CD8-positive, alpha-beta memory T cell (primary cell): ENCODE data around the gene AREG. TPM values are rescaled to one million over a fixed set of nuclear protein-coding genes. Genes with fewer than 3 reads are reported as not detected.

Experiments used
- CTCF ChIA-PET: fragments of 350-600 bp; sonication (Branson Sonifier 250); formaldehyde crosslinking; loops from one replicate; lab custom pipeline; 2021; ENCODE audit warnings: antibody characterized with exemption; lab: Charles Lee
- POLR2A ChIA-PET: fragments of 350-600 bp; sonication (Branson Sonifier 250); formaldehyde crosslinking; loops from one replicate; lab custom pipeline; 2021; ENCODE audit warnings: antibody characterized with exemption; lab: Charles Lee
- DNase-seq, 5 donors: peaks; one replicate each; pipeline versions ENCODE4 v3.0.0 to v3.0.0-alpha.2; 2020 to 2022; ENCODE audit warnings: mixed read lengths in 1 of 5
- H3K27ac ChIP-seq: one replicate; pipeline ENCODE4 v1.7.0; 2013; ENCODE audit warnings: low read depth, mild to moderate bottlenecking, low read length, moderate library complexity
- H3K27me3 ChIP-seq: 2 replicates; pipeline ENCODE4 v1.7.0; 2013; ENCODE audit warnings: low read length, mild to moderate bottlenecking; ENCODE audit not compliant: insufficient read depth, poor library complexity, severe bottlenecking
- H3K36me3 ChIP-seq: 2 replicates; pipeline ENCODE4 v1.7.0; 2013; ENCODE audit warnings: mild to moderate bottlenecking, low read length, moderate library complexity; ENCODE audit not compliant: insufficient read depth
- H3K4me1 ChIP-seq: 2 replicates; pipeline ENCODE4 v1.7.0; 2013; ENCODE audit warnings: mild to moderate bottlenecking, low read length, moderate library complexity; ENCODE audit not compliant: insufficient read depth
- H3K4me3 ChIP-seq: 2 replicates; pipeline ENCODE4 v1.7.0; 2013; ENCODE audit warnings: mild to moderate bottlenecking, low read length
- H3K9me3 ChIP-seq: 2 replicates; pipeline ENCODE4 v1.7.0; 2013; ENCODE audit warnings: mild to moderate bottlenecking, low read length
- H3K27ac Mint-ChIP-seq, 8 donors: one replicate each; pipeline ENCODE4 v1.8.0; 2020 to 2021; ENCODE audit warnings: mixed read lengths in 8 of 8, mild to moderate bottlenecking in 6 of 8, inconsistent platforms in 3 of 8, moderate library complexity in 3 of 8
- H3K27me3 Mint-ChIP-seq, 2 donors: one replicate each; pipeline ENCODE4 v1.8.0; 2020 to 2021; ENCODE audit warnings: mixed read lengths in 2 of 2, mild to moderate bottlenecking in 1 of 2, moderate library complexity in 1 of 2
- H3K36me3 Mint-ChIP-seq, 3 donors: one replicate each; pipeline ENCODE4 v1.8.0; 2020 to 2021; ENCODE audit warnings: mixed read lengths in 3 of 3, inconsistent platforms in 1 of 3, mild to moderate bottlenecking in 1 of 3
- H3K4me1 Mint-ChIP-seq, 3 donors: one replicate each; pipeline ENCODE4 v1.8.0; 2020 to 2021; ENCODE audit warnings: mixed read lengths in 3 of 3, inconsistent platforms in 1 of 3, mild to moderate bottlenecking in 1 of 3
- H3K4me3 Mint-ChIP-seq, 7 donors: one replicate each; pipeline ENCODE4 v1.8.0; 2020 to 2021; ENCODE audit warnings: mixed read lengths in 7 of 7, mild to moderate bottlenecking in 6 of 7, moderate library complexity in 4 of 7, inconsistent platforms in 2 of 7
- H3K9me3 Mint-ChIP-seq, 5 donors: one replicate each; pipeline ENCODE4 v1.8.0; 2020 to 2022; ENCODE audit warnings: mixed read lengths in 5 of 5, mild to moderate bottlenecking in 3 of 5, moderate library complexity in 2 of 5, inconsistent platforms in 1 of 5
- polyA plus RNA-seq: library from polyadenylated mRNA; unstranded; fragments of 300-500 nt; fragmentation: Illumina TruSeq; gene quantifications from one replicate; pipeline ENCODE4 v1.2.3, GENCODE V29; 2021
- total RNA-seq, 2 experiments: library from RNA; stranded (reverse); gene quantifications; one replicate each; pipeline ENCODE4 v1.2.3, GENCODE V29; 2021

AREG gene
- total and polyA plus RNA-seq, 3 experiments from 2014 or later, result 0.38 to 3.3 (median 0.46) TPM

DNA sequence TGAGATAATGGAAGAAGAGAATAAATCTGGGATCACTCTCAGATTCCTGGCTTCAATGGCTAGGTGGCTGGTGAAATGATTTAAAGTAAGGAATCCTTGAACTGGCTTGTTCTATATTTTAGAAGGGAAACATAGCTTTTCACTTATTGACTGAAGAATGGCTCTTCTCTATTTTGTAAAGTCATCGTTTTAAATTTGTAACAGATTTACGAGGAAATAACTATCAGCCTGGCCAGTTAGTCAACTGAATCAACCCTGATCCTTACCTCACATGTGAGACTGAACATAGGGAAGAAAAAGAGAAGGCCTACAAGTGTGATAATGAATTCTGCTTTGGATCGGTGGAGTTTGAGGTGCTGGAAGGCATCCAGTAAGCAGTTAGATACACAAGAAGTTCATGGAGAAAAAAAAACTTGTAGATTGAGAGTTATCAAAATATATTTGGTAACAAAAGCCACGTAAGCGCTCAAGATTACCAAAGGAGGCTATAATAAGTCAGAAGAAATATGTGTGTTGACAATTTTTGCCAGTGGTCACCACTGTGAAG is 12.0 kb downstream of the AREG start:
- H3K27ac Mint-ChIP-seq, result no peak overlapping the region
- no peaks in the 10 kb centered on the region for H3K4me1 ChIP-seq
- H3K9me3 ChIP-seq, result no peaks in the 10 kb centered on the region
- no peak overlapping the region for H3K4me3 Mint-ChIP-seq
- no peak overlapping the region for H3K27ac ChIP-seq
- H3K4me3 ChIP-seq, result no peak overlapping the region
- CTCF ChIA-PET, result interaction anchor here (1.1 kb wide), 1 partner anchor 10 kb away, joined by 3 read pairs; no protein-coding TSS in a partner anchor
- no peak for DNase-seq
- H3K27me3 ChIP-seq, result no peaks in the 10 kb centered on the region
- H3K36me3 Mint-ChIP-seq, result peaks cover 0 to 5% (median 0%) of the 10 kb centered on the region in 3 donors
- no peaks in the 10 kb centered on the region for H3K4me1 Mint-ChIP-seq
- peaks cover 0 to 11% (median 9%) of the 10 kb centered on the region in 5 donors for H3K9me3 Mint-ChIP-seq
- peaks cover 5 to 22% of the 10 kb centered on the region in 2 donors for H3K27me3 Mint-ChIP-seq
- no peaks in the 10 kb centered on the region for H3K36me3 ChIP-seq
- POLR2A ChIA-PET, result no interaction called here

DNA sequence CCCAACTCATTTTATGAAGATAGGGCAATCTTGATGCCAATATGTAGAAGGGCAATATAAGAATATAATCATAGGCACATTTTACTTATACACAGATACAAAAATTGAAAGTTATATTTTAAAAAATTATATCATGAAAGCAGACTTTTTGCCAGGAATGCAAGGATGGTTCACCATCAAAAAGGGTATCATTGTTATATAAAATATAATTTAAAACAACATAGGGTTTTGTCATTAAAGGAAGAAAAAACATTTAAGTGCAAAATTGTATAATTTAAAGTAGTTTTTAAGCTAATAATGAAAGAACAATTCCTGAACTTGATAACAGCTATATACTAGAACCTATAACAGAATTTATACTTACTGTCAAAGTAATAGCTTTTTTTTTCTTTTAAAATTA is 15.9 kb downstream of the AREG start:
- no peak for DNase-seq
- no peaks in the 10 kb centered on the region for H3K36me3 ChIP-seq
- ChIA-PET CTCF (no interaction called here), POLR2A (no interaction called here)
- Mint-ChIP-seq H3K4me1 (no peaks in the 10 kb centered on the region), H3K27ac (no peak overlapping the region), H3K4me3 (no peak overlapping the region), H3K9me3 (peaks cover 0 to 11% (median 9%) of the 10 kb centered on the region in 5 donors), H3K36me3 (no peaks in the 10 kb centered on the region), H3K27me3 (peaks cover 7 to 22% of the 10 kb centered on the region in 2 donors)
- no peaks in the 10 kb centered on the region for H3K4me1 ChIP-seq
- H3K27ac ChIP-seq, result no peak overlapping the region
- no peak overlapping the region for H3K4me3 ChIP-seq
- H3K9me3 ChIP-seq, result no peaks in the 10 kb centered on the region
- no peaks in the 10 kb centered on the region for H3K27me3 ChIP-seq

- no peak overlapping the region for H3K27ac ChIP-seq
- no peaks in the 10 kb centered on the region for H3K27me3 ChIP-seq
- DNase-seq, result no peak
- H3K4me1 ChIP-seq, result no peaks in the 10 kb centered on the region
- H3K9me3 Mint-ChIP-seq, result peaks cover 0 to 11% (median 9%) of the 10 kb centered on the region in 5 donors
- H3K4me3 ChIP-seq, result no peak overlapping the region
- H3K4me3 Mint-ChIP-seq, result no peak overlapping the region
- no peaks in the 10 kb centered on the region for H3K36me3 ChIP-seq
- no peaks in the 10 kb centered on the region for H3K4me1 Mint-ChIP-seq
- H3K36me3 Mint-ChIP-seq, result no peaks in the 10 kb centered on the region
- H3K27ac Mint-ChIP-seq, result no peak overlapping the region
- H3K9me3 ChIP-seq, result no peaks in the 10 kb centered on the region
- ChIA-PET POLR2A (no interaction called here), CTCF (no interaction called here)
- H3K27me3 Mint-ChIP-seq, result peaks cover 8 to 22% of the 10 kb centered on the region in 2 donors
Observed at GRCh38 chr4:74463123-74463522, 18.2 kb downstream of the AREG start.

DNA sequence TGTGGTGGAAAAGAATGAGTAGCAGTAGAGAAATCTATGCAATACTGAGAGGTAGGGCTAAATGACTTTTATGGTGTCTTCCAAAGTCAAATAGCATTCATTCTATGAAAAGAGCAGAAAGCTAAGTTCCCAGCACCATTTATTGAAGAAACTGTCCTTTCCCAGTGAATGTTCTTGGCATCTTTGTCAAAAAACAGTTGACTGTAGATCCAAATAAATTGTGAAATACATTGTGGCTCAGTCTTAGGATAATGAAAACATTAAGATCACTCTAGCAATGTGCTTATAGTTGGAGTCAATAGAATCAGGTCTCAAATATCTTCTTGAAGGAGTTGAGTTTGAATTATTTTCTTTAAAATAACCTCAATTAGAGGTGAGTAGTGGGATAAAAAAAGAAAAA is 19.4 kb downstream of the AREG start:
- Histone ChIP-seq H3K9me3 (no peaks in the 10 kb centered on the region), H3K36me3 (no peaks in the 10 kb centered on the region), H3K27me3 (no peaks in the 10 kb centered on the region), H3K4me3 (no peak overlapping the region), H3K4me1 (no peaks in the 10 kb centered on the region), H3K27ac (no peak overlapping the region)
- Mint-ChIP-seq H3K9me3 (peaks cover 0 to 11% (median 9%) of the 10 kb centered on the region in 5 donors), H3K36me3 (no peaks in the 10 kb centered on the region), H3K27me3 (peaks cover 8 to 16% of the 10 kb centered on the region in 2 donors), H3K4me1 (no peaks in the 10 kb centered on the region), H3K27ac (no peak overlapping the region), H3K4me3 (no peak overlapping the region)
- ChIA-PET CTCF (no interaction called here), POLR2A (no interaction called here)
- DNase-seq, result no peak

DNA sequence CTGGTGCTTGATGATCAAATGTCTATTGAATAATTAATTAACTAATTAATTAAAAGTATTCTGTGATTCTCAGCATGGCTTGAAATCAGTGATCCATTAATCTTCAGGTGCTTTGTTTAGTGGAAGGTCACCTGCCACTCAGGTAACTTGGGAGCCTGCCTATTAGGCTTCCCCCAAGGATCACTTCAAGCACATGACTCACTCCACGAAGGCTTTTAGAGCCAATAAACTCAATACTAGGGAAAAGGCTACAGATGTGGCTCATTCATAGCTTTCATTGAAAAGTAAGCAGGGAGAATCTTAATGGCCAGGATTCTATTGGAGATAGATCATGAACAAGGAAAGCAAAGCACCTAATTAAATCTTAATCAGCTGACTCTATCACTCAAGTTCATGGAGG is 21.3 kb downstream of the AREG start:
- POLR2A ChIA-PET, result no interaction called here
- Histone ChIP-seq H3K36me3 (no peaks in the 10 kb centered on the region), H3K9me3 (no peaks in the 10 kb centered on the region), H3K4me1 (no peaks in the 10 kb centered on the region), H3K27ac (no peak overlapping the region), H3K4me3 (no peak overlapping the region), H3K27me3 (no peaks in the 10 kb centered on the region)
- H3K27ac Mint-ChIP-seq, result no peak overlapping the region
- no peaks in the 10 kb centered on the region for H3K9me3 Mint-ChIP-seq
- no peaks in the 10 kb centered on the region for H3K36me3 Mint-ChIP-seq
- no peak for DNase-seq
- H3K4me3 Mint-ChIP-seq, result no peak overlapping the region
- CTCF ChIA-PET, result no interaction called here
- H3K27me3 Mint-ChIP-seq, result peaks cover 5 to 12% of the 10 kb centered on the region in 2 donors
- no peaks in the 10 kb centered on the region for H3K4me1 Mint-ChIP-seq

- ChIA-PET POLR2A (no interaction called here), CTCF (no interaction called here)
- no peaks in the 10 kb centered on the region for H3K36me3 ChIP-seq
- Mint-ChIP-seq H3K36me3 (no peaks in the 10 kb centered on the region), H3K4me1 (no peaks in the 10 kb centered on the region), H3K27ac (no peak overlapping the region), H3K9me3 (no peaks in the 10 kb centered on the region), H3K27me3 (peaks cover 11 to 31% of the 10 kb centered on the region in 2 donors), H3K4me3 (no peak overlapping the region)
- DNase-seq, result no peak
- no peaks in the 10 kb centered on the region for H3K4me1 ChIP-seq
- H3K27ac ChIP-seq, result no peak overlapping the region
- H3K27me3 ChIP-seq, result no peaks in the 10 kb centered on the region
- H3K9me3 ChIP-seq, result no peaks in the 10 kb centered on the region
- no peak overlapping the region for H3K4me3 ChIP-seq
Observed at GRCh38 chr4:74471264-74471663, 26.3 kb downstream of the AREG start.

GRCh38 chr4:74473155-74473811 is 28.3 kb downstream of the AREG start:
- H3K4me3 ChIP-seq, result no peak overlapping the region
- Mint-ChIP-seq H3K9me3 (no peaks in the 10 kb centered on the region), H3K4me3 (no peak overlapping the region), H3K4me1 (no peaks in the 10 kb centered on the region), H3K27ac (no peak overlapping the region), H3K27me3 (peaks cover 10 to 35% of the 10 kb centered on the region in 2 donors), H3K36me3 (no peaks in the 10 kb centered on the region)
- H3K27ac ChIP-seq, result no peak overlapping the region
- POLR2A ChIA-PET, result no interaction called here
- no peaks in the 10 kb centered on the region for H3K4me1 ChIP-seq
- H3K9me3 ChIP-seq, result no peaks in the 10 kb centered on the region
- no peak for DNase-seq
- no peaks in the 10 kb centered on the region for H3K36me3 ChIP-seq
- CTCF ChIA-PET, result no interaction called here
- H3K27me3 ChIP-seq, result no peaks in the 10 kb centered on the region

GRCh38 chr4:74474345-74475090 is 29.6 kb downstream of the AREG start:
- CTCF ChIA-PET, result no interaction called here
- POLR2A ChIA-PET, result no interaction called here
- Mint-ChIP-seq H3K36me3 (no peaks in the 10 kb centered on the region), H3K9me3 (no peaks in the 10 kb centered on the region), H3K4me1 (no peaks in the 10 kb centered on the region), H3K4me3 (no peak overlapping the region), H3K27me3 (peaks cover 10 to 35% of the 10 kb centered on the region in 2 donors), H3K27ac (no peak overlapping the region)
- Histone ChIP-seq H3K4me3 (no peak overlapping the region), H3K27ac (no peak overlapping the region), H3K36me3 (no peaks in the 10 kb centered on the region), H3K4me1 (no peaks in the 10 kb centered on the region), H3K9me3 (no peaks in the 10 kb centered on the region), H3K27me3 (no peaks in the 10 kb centered on the region)
- no peak for DNase-seq
